Neuronal stem cell (in vitro differentiated cells): ENCODE data around the gene KDM1A.
A peak's percentile ranks its signal among the peaks of the same experiment; 100 is the strongest.

Source experiments
- DNase-seq: peaks from one replicate; pipeline ENCODE4 v3.0.0-alpha.2; 2013; ENCODE audit warnings: low spot score
- H2AFZ ChIP-seq: one replicate; pipeline ENCODE4 v1.6.1; 2013; ENCODE audit warnings: mild to moderate bottlenecking, low read length, inconsistent platforms
- H2AK5ac ChIP-seq: 2 replicates; pipeline ENCODE4 v1.6.1; 2013; ENCODE audit warnings: low read depth, mild to moderate bottlenecking, inconsistent platforms, low read length, moderate library complexity, mixed read lengths
- H2BK120ac ChIP-seq: 2 replicates; pipeline ENCODE4 v1.6.1; 2013; ENCODE audit warnings: low read depth, mild to moderate bottlenecking, inconsistent platforms, low read length, moderate library complexity, mixed read lengths
- H2BK12ac ChIP-seq: one replicate; pipeline ENCODE4 v1.6.1; 2013; ENCODE audit warnings: low read length, inconsistent platforms
- H2BK15ac ChIP-seq: 2 replicates; pipeline ENCODE4 v1.6.1; 2013; ENCODE audit warnings: mild to moderate bottlenecking, low read length, inconsistent platforms, mixed read lengths
- H2BK5ac ChIP-seq: one replicate; pipeline ENCODE4 v1.6.1; 2013; ENCODE audit warnings: inconsistent platforms, mild to moderate bottlenecking, low read length, moderate library complexity
- H3K14ac ChIP-seq: one replicate; pipeline ENCODE4 v1.6.1; 2013; ENCODE audit warnings: low read length, inconsistent platforms
- H3K18ac ChIP-seq: 2 replicates; pipeline ENCODE4 v1.6.1; 2013; ENCODE audit warnings: low read length, inconsistent platforms
- H3K23ac ChIP-seq: 2 replicates; pipeline ENCODE4 v1.6.1; 2013; ENCODE audit warnings: low read depth, mild to moderate bottlenecking, mixed read lengths, low read length, inconsistent platforms; ENCODE audit not compliant: poor library complexity
- H3K27ac ChIP-seq: replicated peaks from 3 replicates; pipeline ENCODE4 v1.5.1; 2013; ENCODE audit warnings: low read length, inconsistent platforms
- H3K27me3 ChIP-seq, 3 experiments: 2 replicates each; pipeline ENCODE4 v1.6.1; 2013; ENCODE audit warnings: low read length in 3 of 3, mild to moderate bottlenecking in 2 of 3, inconsistent platforms in 1 of 3, low read depth in 1 of 3, mixed read lengths in 1 of 3, moderate library complexity in 1 of 3; ENCODE audit not compliant: control insufficient read depth in 3 of 3, insufficient read depth in 3 of 3
- H3K36me3 ChIP-seq, 2 donors: replicated peaks in 1 of 2; 2 replicates each; pipeline ENCODE4 v1.6.1; 2013; ENCODE audit warnings: low read length in 2 of 2; ENCODE audit not compliant: control insufficient read depth in 2 of 2, insufficient read depth in 2 of 2
- H3K4ac ChIP-seq: 2 replicates; pipeline ENCODE4 v1.6.1; 2013; ENCODE audit warnings: inconsistent platforms, mild to moderate bottlenecking, low read length, moderate library complexity
- H3K4me1 ChIP-seq, 2 donors: 1 replicate in 1 of 2; 2 replicates in 1 of 2; pipeline ENCODE4 v1.6.1; 2013; ENCODE audit warnings: low read length in 2 of 2, low read depth in 1 of 2; ENCODE audit not compliant: control insufficient read depth in 2 of 2, insufficient read depth in 1 of 2
- H3K4me2 ChIP-seq: one replicate; pipeline ENCODE4 v1.6.1; 2013; ENCODE audit warnings: mild to moderate bottlenecking, low read length, inconsistent platforms; ENCODE audit not compliant: insufficient read depth, poor library complexity, severe bottlenecking
- H3K4me3 ChIP-seq, 2 donors: 2 replicates each; pipeline ENCODE4 v1.5.1; 2013; ENCODE audit warnings: low read length in 2 of 2, mild to moderate bottlenecking in 2 of 2, inconsistent platforms in 1 of 2, moderate library complexity in 1 of 2
- H3K79me1 ChIP-seq: one replicate; pipeline ENCODE4 v1.6.1; 2013; ENCODE audit warnings: low read depth, mild to moderate bottlenecking, inconsistent platforms, low read length, moderate library complexity
- H3K9ac ChIP-seq: one replicate; pipeline ENCODE4 v1.6.1; 2013; ENCODE audit warnings: mild to moderate bottlenecking, low read depth, low read length, inconsistent platforms; ENCODE audit not compliant: poor library complexity
- H3K9me3 ChIP-seq, 2 donors: replicated peaks in 1 of 2; 2 replicates each; pipeline versions ENCODE3 to v1.6.1; 2013; ENCODE audit warnings: low read length in 2 of 2, mild to moderate bottlenecking in 2 of 2, inconsistent platforms in 1 of 2, low read depth in 1 of 2, mixed read lengths in 1 of 2, moderate library complexity in 1 of 2; ENCODE audit not compliant: control insufficient read depth in 2 of 2, insufficient read depth in 1 of 2
- H4K8ac ChIP-seq: one replicate; pipeline ENCODE4 v1.6.1; 2013; ENCODE audit warnings: low read depth, mild to moderate bottlenecking, inconsistent platforms, low read length, moderate library complexity
- H4K91ac ChIP-seq: one replicate; pipeline ENCODE4 v1.6.1; 2013; ENCODE audit warnings: low read length, low read depth, mild to moderate bottlenecking, inconsistent platforms; ENCODE audit not compliant: poor library complexity
- WGBS, 2 donors: extraction: QIAGEN DNeasy Blood & Tissue Kit; methylation state at CpG; one replicate each; pipeline ENCODE4 v1.1.7; 2013; ENCODE audit warnings: missing lambda C conversion rate in 2 of 2, mixed read lengths in 1 of 2; ENCODE audit not compliant: insufficient read length in 2 of 2, insufficient replicate concordance in 1 of 2; ENCODE audit errors: extremely low coverage in 2 of 2; 5-methylcytosine and 5-hydroxymethylcytosine counted together

Gene KDM1A

DNA sequence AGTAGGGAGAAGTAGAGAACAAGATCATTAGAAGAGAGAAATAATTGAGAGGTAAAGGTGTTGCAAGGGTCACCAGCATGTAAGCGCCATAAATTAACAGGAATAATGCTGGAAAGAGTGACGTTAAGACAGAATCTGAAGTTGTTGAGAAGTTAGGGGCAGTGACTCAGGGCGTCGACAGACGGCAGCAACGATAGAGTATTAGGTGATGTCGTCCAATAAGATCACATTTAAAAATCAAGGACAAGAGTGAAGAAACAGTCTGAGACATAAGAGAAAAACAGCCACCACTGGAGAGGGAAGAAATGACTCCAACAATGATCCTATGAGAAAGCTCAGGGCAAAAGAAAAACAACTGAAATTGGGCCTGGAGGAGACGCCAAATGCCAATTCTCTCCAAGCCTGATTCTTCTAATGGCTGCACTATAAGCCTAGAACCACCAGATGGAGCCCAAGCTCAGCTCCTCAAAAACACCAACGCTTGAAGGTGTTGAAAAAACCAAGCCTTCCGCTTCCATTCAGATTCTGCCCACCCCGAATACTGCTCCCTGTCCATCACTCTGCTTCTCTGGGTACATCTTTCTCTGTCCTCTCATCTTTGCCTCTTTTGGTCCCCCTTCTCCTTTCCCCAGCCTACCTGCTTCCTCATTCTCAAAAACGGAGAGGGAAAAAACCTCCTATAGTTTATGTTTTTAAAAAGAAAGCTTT lies 79.3 kb downstream of the KDM1A start:
- no peaks in the 10 kb centered on the region for H3K27me3 ChIP-seq
- H3K14ac ChIP-seq, result no peak overlapping the region
- H3K4me1 ChIP-seq, result peaks cover 3 to 12% of the 10 kb centered on the region in 2 donors
- H3K4me3 ChIP-seq, result no peak overlapping the region
- no peak overlapping the region for H3K18ac ChIP-seq
- no peak overlapping the region for H2BK5ac ChIP-seq
- H3K79me1 ChIP-seq, result no peaks in the 10 kb centered on the region
- H3K27ac ChIP-seq, result no peak overlapping the region
- H3K9ac ChIP-seq, result no peak overlapping the region
- H3K23ac ChIP-seq, result no peak overlapping the region
- WGBS, 2 donors, result no CpG with 5 or more reads among the region's 12 CpGs
- no peak overlapping the region for H2AK5ac ChIP-seq
- H2BK12ac ChIP-seq, result no peak overlapping the region
- no peak overlapping the region for H2AFZ ChIP-seq
- H4K91ac ChIP-seq, result no peak overlapping the region
- no peak overlapping the region for H3K4me2 ChIP-seq
- H2BK15ac ChIP-seq, result no peak overlapping the region
- H2BK120ac ChIP-seq, result no peak overlapping the region
- peak; percentile 73 for DNase-seq
- peaks cover 8 to 50% of the 10 kb centered on the region in 2 donors for H3K36me3 ChIP-seq
- no peak overlapping the region for H4K8ac ChIP-seq
- H3K4ac ChIP-seq, result no peak overlapping the region
- H3K9me3 ChIP-seq, result no peaks in the 10 kb centered on the region

DNA sequence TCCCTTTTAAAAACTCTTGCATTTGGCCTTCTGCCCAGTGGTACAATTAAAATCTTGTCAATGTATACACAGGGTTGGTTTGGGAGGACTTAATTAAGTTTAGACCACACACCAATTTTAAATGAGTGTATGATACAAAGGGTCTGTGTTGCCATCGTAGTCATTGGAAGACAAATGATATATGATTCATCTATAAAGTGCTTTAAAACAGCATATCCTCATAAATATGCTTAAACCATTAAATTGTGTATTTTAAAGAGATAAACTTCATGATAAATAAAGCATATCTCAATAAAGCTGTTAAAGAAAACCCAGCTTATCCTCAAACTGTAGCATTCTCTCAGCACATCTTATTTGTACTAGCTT lies 79.9 kb downstream of the KDM1A start:
- no peak overlapping the region for H4K91ac ChIP-seq
- no peaks in the 10 kb centered on the region for H3K9me3 ChIP-seq
- no peak overlapping the region for H3K4me3 ChIP-seq
- no peak for DNase-seq
- no peak overlapping the region for H2AK5ac ChIP-seq
- H3K27ac ChIP-seq, result no peak overlapping the region
- H3K4me1 ChIP-seq, result peaks cover 3 to 12% of the 10 kb centered on the region in 2 donors
- no peak overlapping the region for H2BK5ac ChIP-seq
- no peak overlapping the region for H2BK12ac ChIP-seq
- no CpG with 5 or more reads among the region's 1 CpG for WGBS, 2 donors
- no peak overlapping the region for H3K4ac ChIP-seq
- H3K36me3 ChIP-seq, result peaks cover 3 to 45% of the 10 kb centered on the region in 2 donors
- no peak overlapping the region for H3K4me2 ChIP-seq
- no peaks in the 10 kb centered on the region for H3K27me3 ChIP-seq
- no peak overlapping the region for H2BK15ac ChIP-seq
- no peak overlapping the region for H2BK120ac ChIP-seq
- H3K79me1 ChIP-seq, result no peaks in the 10 kb centered on the region
- H3K9ac ChIP-seq, result no peak overlapping the region
- no peak overlapping the region for H3K18ac ChIP-seq
- H4K8ac ChIP-seq, result no peak overlapping the region
- no peak overlapping the region for H3K14ac ChIP-seq
- H3K23ac ChIP-seq, result no peak overlapping the region
- H2AFZ ChIP-seq, result no peak overlapping the region

DNA sequence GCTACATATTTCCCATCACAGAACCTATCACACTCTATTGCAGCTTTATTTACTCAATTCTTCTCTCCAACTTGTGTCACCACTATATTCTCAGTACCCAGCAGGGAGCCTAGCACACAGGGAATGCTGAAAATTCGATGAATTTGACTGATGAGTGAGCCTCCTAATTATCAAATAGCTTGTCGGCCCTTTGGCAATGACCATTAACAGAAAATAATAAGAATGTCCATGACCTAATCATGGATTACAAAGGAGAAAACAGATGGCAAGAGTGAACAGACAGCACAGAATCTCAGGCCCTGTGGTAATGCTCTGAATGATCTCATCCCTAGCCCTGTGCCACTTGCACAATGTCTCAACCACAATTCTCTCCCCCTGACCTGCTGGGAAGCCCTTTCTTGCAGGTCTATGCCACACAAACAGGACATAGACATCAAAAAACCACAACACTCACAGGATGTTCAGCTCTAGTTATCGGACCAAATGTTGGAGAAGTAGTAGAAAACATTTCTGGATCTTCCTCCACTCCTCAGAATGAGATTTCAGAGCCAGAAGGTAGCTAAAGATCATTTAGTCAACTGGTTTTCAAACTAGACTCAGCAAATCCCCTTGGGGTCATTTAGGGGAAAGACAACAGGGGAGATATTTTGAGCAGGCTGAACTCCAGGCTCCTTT lies 80.9 kb downstream of the KDM1A start:
- Histone ChIP-seq H3K4me2 (no peak overlapping the region), H3K27ac (peak overlapping the region; percentile 10), H3K79me1 (no peaks in the 10 kb centered on the region), H4K8ac (no peak overlapping the region), H2BK12ac (no peak overlapping the region), H3K4me1 (peaks cover 3 to 12% of the 10 kb centered on the region in 2 donors), H2BK5ac (no peak overlapping the region), H3K4me3 (no peak overlapping the region), H3K14ac (no peak overlapping the region), H2BK120ac (no peak overlapping the region), H3K4ac (no peak overlapping the region), H2BK15ac (no peak overlapping the region), H3K18ac (no peak overlapping the region), H3K36me3 (peaks cover 0 to 45% of the 10 kb centered on the region in 2 donors), H2AK5ac (no peak overlapping the region), H3K9me3 (no peaks in the 10 kb centered on the region), H3K23ac (no peak overlapping the region), H4K91ac (no peak overlapping the region), H2AFZ (no peak overlapping the region), H3K9ac (no peak overlapping the region), H3K27me3 (no peaks in the 10 kb centered on the region)
- DNase-seq, result peak; percentile 17
- no CpG with 5 or more reads among the region's 3 CpGs for WGBS, 2 donors

DNA sequence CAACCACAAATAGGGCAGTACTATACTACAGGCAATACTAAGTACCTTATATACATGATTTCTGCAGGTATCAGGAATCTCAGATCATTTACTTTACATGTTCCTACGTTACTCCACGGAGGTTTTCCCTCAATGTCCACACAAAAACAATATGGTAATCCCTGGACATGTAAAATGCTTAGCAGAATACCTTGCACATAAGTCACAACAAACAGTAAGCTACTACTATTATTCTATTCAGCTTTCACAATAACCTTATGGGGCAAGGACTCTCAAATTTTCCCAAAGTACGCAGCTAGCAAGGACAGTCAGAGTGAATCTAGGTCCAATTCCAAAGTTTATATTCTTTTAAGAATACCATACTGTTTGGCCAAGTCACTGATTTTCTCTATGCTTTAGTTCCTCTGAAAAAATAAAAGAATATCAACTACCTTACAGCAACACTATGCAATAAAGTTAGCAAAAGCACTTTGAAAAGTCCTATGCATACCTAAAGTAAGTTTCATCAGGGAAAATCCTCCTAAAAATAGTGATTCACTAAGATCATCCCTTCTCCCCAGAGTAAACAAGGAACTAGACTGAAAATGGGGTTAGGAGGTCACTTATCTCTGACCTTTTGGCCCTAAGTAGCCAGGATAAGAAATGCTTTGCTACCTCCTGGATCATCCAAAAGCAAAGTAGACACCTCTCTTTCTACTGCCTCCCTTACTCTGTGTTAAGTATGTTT lies 82.0 kb downstream of the KDM1A start:
- H3K4me1 ChIP-seq, result peaks cover 3 to 12% of the 10 kb centered on the region in 2 donors

More for the DNA sequence above, 82.0 kb downstream of the KDM1A start:
- no peak overlapping the region for H2BK15ac ChIP-seq
- H2BK5ac ChIP-seq, result no peak overlapping the region
- no peak overlapping the region for H3K18ac ChIP-seq
- no peaks in the 10 kb centered on the region for H3K27me3 ChIP-seq
- no peaks in the 10 kb centered on the region for H3K79me1 ChIP-seq
- H3K36me3 ChIP-seq, result peaks cover 0 to 45% of the 10 kb centered on the region in 2 donors
- H3K4me2 ChIP-seq, result no peak overlapping the region
- H4K8ac ChIP-seq, result no peak overlapping the region
- H3K9ac ChIP-seq, result no peak overlapping the region
- H3K4me3 ChIP-seq, result no peak overlapping the region
- H3K27ac ChIP-seq, result no peak overlapping the region
- no peak overlapping the region for H2AK5ac ChIP-seq
- H2BK120ac ChIP-seq, result no peak overlapping the region
- no CpG with 5 or more reads among the region's 3 CpGs for WGBS, 2 donors
- H2AFZ ChIP-seq, result no peak overlapping the region
- no peak overlapping the region for H4K91ac ChIP-seq
- H3K4ac ChIP-seq, result no peak overlapping the region
- no peak overlapping the region for H2BK12ac ChIP-seq
- H3K23ac ChIP-seq, result no peak overlapping the region
- H3K9me3 ChIP-seq, result no peaks in the 10 kb centered on the region
- H3K14ac ChIP-seq, result no peak overlapping the region
- DNase-seq, result no peak
